Measurements from ENCODE around the gene NUP205.

GRCh38 chr7:135584362-135585353 lies 26.9 kb downstream of the NUP205 start:
- no peak for TF ChIP-seq CTCF (IDR thresholded peaks at IDR 0.05)
- TF ChIP-seq POLR2AphosphoS5 (IDR thresholded peaks at IDR 0.05; ENCODE audit: low read depth, low read length): no peak
- TF ChIP-seq, protein P1, sequence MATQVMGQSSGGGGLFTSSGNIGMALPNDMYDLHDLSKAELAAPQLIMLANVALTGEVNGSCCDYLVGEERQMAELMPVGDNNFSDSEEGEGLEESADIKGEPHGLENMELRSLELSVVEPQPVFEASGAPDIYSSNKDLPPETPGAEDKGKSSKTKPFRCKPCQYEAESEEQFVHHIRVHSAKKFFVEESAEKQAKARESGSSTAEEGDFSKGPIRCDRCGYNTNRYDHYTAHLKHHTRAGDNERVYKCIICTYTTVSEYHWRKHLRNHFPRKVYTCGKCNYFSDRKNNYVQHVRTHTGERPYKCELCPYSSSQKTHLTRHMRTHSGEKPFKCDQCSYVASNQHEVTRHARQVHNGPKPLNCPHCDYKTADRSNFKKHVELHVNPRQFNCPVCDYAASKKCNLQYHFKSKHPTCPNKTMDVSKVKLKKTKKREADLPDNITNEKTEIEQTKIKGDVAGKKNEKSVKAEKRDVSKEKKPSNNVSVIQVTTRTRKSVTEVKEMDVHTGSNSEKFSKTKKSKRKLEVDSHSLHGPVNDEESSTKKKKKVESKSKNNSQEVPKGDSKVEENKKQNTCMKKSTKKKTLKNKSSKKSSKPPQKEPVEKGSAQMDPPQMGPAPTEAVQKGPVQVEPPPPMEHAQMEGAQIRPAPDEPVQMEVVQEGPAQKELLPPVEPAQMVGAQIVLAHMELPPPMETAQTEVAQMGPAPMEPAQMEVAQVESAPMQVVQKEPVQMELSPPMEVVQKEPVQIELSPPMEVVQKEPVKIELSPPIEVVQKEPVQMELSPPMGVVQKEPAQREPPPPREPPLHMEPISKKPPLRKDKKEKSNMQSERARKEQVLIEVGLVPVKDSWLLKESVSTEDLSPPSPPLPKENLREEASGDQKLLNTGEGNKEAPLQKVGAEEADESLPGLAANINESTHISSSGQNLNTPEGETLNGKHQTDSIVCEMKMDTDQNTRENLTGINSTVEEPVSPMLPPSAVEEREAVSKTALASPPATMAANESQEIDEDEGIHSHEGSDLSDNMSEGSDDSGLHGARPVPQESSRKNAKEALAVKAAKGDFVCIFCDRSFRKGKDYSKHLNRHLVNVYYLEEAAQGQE (IDR thresholded peaks at IDR 0.05; ENCODE audit: insufficient read depth in 1 of 2, low read depth in 2 of 2, low read length in 1 of 2): no peak
- no peak for TF ChIP-seq SIN3A (IDR thresholded peaks at IDR 0.05; ENCODE audit: borderline replicate concordance, insufficient read depth, low read depth, low read length)

All from Panc1 (cell line).